Calu3 (cell line): ENCODE data around the gene UTRN. TPM values are rescaled to one million over a fixed set of nuclear protein-coding genes. Genes with fewer than 3 reads are reported as not detected.

Source experiments
- BruUV-seq: library from RNA; stranded (reverse); fragments of 400-500 nt; replicated peaks from 2 replicates; lab custom pipeline; 2021; lab: Mats Ljungman, UMichigan
- CTCF ChIA-PET: fragments of 300-600 bp; sonication (Branson Sonifier 250); formaldehyde crosslinking; loops from one replicate; lab custom pipeline; 2022; ENCODE audit warnings: antibody characterized with exemption; lab: Charles Lee
- DNase-seq: peaks from one replicate; pipeline ENCODE4 v3.0.0; 2022
- H3K27ac Mint-ChIP-seq: one replicate; pipeline ENCODE4 v1.8.0; 2022; ENCODE audit warnings: mixed read lengths; ENCODE audit not compliant: unreplicated experiment
- H3K27me3 Mint-ChIP-seq: one replicate; pipeline ENCODE4 v1.8.0; 2022; ENCODE audit warnings: mixed read lengths; ENCODE audit not compliant: unreplicated experiment
- H3K36me3 Mint-ChIP-seq: one replicate; pipeline ENCODE4 v1.8.0; 2022; ENCODE audit warnings: mild to moderate bottlenecking, moderate library complexity, mixed read lengths; ENCODE audit not compliant: insufficient read depth, unreplicated experiment
- H3K4me1 Mint-ChIP-seq: one replicate; pipeline ENCODE4 v1.8.0; 2022; ENCODE audit warnings: mild to moderate bottlenecking, low read depth, mixed read lengths; ENCODE audit not compliant: unreplicated experiment
- H3K4me3 Mint-ChIP-seq: one replicate; pipeline ENCODE4 v1.8.0; 2022; ENCODE audit warnings: mild to moderate bottlenecking, low read depth, moderate library complexity, mixed read lengths; ENCODE audit not compliant: unreplicated experiment
- H3K9me3 Mint-ChIP-seq: one replicate; pipeline ENCODE4 v1.8.0; 2022; ENCODE audit warnings: low read depth, mixed read lengths; ENCODE audit not compliant: unreplicated experiment
- intact Hi-C: fragments of 100-400 bp; cut with micrococcal nuclease; formaldehyde crosslinking; loops from one replicate; pipeline ENCODE4 v1.10.0; 2022; ENCODE audit not compliant: unreplicated experiment
- total RNA-seq: library from RNA; stranded (reverse); gene quantifications from 2 replicates; pipeline ENCODE4 v1.2.3, GENCODE V29; 2022
- TF ChIP-seq, protein P1 (sequence below): fragments of 200-600 bp; IDR thresholded peaks from one replicate; pipeline ENCODE4 v1.8.0; 2022; ENCODE audit warnings: antibody characterized with exemption; ENCODE audit not compliant: unreplicated experiment

Gene UTRN
- total RNA-seq, 1 experiment from 2014 or later = 109 TPM

DNA sequence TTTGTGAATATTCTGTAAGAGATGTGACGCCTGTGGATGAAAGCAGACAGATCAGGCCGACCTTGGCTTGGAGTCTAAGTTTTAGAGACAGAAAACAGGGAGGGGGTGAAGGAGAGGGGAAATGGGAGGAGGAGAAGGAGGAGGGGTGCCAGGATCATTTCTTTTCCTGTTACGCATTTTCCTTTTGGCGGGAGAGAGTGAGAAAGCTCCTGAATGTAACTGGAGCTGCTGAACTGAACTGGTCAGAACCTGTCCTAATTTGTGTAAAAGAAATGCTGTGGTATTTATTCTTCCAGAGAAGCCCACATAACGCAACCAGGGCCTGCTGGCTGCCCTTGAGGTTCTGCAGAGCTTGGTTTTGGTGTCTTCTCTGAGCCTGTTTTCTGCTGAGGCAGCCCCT is 41.9 kb downstream of the UTRN start:
- Mint-ChIP-seq H3K27me3 (no peaks in the 10 kb centered on the region), H3K27ac (peak overlapping the region; percentile 36), H3K36me3 (peaks cover 14% of the 10 kb centered on the region), H3K4me3 (no peak overlapping the region), H3K4me1 (peaks cover 29% of the 10 kb centered on the region), H3K9me3 (no peaks in the 10 kb centered on the region)
- intact Hi-C loops = no loop called here
- CTCF ChIA-PET = no interaction called here
- no TSS peak for BruUV-seq
- TF ChIP-seq, protein P1, sequence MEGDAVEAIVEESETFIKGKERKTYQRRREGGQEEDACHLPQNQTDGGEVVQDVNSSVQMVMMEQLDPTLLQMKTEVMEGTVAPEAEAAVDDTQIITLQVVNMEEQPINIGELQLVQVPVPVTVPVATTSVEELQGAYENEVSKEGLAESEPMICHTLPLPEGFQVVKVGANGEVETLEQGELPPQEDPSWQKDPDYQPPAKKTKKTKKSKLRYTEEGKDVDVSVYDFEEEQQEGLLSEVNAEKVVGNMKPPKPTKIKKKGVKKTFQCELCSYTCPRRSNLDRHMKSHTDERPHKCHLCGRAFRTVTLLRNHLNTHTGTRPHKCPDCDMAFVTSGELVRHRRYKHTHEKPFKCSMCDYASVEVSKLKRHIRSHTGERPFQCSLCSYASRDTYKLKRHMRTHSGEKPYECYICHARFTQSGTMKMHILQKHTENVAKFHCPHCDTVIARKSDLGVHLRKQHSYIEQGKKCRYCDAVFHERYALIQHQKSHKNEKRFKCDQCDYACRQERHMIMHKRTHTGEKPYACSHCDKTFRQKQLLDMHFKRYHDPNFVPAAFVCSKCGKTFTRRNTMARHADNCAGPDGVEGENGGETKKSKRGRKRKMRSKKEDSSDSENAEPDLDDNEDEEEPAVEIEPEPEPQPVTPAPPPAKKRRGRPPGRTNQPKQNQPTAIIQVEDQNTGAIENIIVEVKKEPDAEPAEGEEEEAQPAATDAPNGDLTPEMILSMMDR = no peak
- DNase-seq = no peak

DNA sequence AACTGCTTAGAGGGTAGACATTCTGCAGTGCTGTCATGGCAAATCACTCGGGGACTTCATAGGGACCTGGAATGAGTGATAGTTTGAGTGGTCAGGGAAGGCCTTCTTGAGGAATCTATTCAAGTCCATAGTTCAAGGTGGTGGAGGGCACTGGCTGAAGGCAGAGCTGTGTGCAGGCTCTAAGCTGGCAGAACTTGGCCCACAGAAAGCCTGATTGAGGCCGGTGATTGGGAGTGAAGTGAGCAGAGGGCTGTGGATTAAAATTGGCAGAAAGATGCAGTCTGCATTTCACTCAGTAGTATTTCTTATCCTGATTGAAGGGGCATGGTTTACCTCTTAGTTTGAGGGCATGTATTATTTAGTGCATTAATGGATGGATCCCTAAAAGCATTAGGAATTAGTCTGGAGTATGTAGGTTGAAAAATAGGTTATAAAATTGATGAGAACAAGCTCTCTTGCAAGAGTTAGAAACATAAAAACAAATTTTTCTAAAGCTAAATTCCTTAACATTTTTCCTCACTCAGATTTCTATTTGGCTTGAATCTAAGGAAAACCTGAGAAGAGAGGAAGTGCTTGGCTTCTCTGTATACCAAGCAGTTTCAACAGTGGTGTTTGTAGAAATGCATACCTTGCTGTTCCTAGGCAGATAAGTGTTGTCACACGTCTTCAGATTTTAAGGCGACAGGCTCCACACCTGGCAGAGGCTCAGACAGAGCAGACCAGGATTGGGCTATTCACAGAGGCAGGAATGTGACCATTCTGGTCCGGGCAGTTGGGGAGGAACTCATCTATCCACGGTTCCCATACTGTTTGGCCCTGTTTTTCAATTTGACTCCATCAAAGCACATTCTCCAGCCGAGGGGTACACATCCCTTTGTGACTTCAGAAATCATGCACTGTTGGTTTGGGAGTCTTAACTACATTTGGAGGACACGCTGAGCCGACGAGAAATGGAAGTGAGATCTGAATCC is 45.2 kb downstream of the UTRN start:
- CTCF ChIA-PET = no interaction called here
- Mint-ChIP-seq H3K27me3 (no peaks in the 10 kb centered on the region), H3K9me3 (no peaks in the 10 kb centered on the region), H3K36me3 (peaks cover 17% of the 10 kb centered on the region), H3K4me1 (peaks cover 36% of the 10 kb centered on the region), H3K27ac (peak overlapping the region; percentile 79), H3K4me3 (peak overlapping the region; percentile 74)
- TF ChIP-seq, protein P1 = no peak
- DNase-seq = peak; percentile 85
- BruUV-seq = no TSS peak
- intact Hi-C loops = loop anchor here (10.0 kb wide), 1 partner anchor 226 kb away; no protein-coding TSS in a partner anchor

DNA sequence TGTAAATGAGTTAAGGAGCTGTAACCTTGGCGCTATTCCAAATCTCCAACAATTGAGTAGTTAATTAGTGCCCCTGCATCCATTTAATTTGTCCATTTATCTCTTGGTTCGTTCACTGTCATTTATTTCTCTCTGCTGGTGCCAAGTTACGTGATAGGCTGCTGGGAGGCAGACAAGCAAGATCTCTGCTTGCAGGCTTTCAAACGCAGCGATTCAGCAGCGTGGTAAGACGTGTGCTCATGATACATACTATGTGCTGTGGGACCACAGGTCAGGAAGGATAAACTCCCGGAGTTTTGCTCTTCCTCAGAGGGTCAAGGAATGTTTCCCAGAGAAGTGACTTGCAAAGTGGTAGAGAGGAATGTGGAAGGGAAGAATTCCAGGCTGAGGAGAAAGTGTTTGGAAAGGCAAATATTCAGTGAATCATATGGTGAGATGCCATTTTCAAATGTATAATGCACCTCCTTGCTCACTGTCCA is 46.4 kb downstream of the UTRN start:
- Mint-ChIP-seq H3K27ac (peak overlapping the region; percentile 12), H3K9me3 (no peaks in the 10 kb centered on the region), H3K4me1 (peaks cover 45% of the 10 kb centered on the region), H3K4me3 (peak overlapping the region; percentile 74), H3K27me3 (no peaks in the 10 kb centered on the region), H3K36me3 (peaks cover 17% of the 10 kb centered on the region)
- TF ChIP-seq, protein P1 = no peak
- CTCF ChIA-PET = no interaction called here
- intact Hi-C loops = loop anchor here (10.0 kb wide), 1 partner anchor 227 kb away; no protein-coding TSS in a partner anchor
- BruUV-seq = no TSS peak
- no peak for DNase-seq

DNA sequence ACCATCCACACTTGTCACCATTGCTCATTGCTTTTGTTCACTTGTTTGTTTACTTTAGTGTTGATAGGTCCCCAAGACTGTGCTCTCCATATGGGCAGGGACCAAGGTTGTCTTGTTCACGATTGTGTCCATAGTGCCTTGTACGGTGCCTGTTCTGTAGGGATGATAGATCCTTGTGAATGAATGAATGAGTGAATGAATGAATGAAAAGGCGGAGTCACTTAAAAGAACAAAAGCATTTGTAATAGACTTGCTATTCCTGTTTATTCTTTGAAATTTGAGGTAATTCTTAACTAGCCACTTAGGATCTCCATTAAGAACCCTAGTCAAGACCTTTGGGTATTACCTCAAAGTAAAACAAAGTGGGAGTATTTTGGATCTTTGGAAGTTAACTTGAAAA is 47.0 kb downstream of the UTRN start:
- DNase-seq = no peak
- Mint-ChIP-seq H3K4me1 (peaks cover 50% of the 10 kb centered on the region), H3K9me3 (no peaks in the 10 kb centered on the region), H3K27ac (peak overlapping the region; percentile 12), H3K36me3 (peaks cover 21% of the 10 kb centered on the region), H3K27me3 (no peaks in the 10 kb centered on the region), H3K4me3 (peak overlapping the region; percentile 74)
- intact Hi-C loops = loop anchor here (10.0 kb wide), 1 partner anchor 227 kb away; no protein-coding TSS in a partner anchor
- CTCF ChIA-PET = no interaction called here
- TF ChIP-seq, protein P1 = no peak
- BruUV-seq = no TSS peak
